Skeletal muscle tissue (tissue), 5 donors: ENCODE results near the gene ZSWIM4. TPM values are rescaled to one million over a fixed set of nuclear protein-coding genes. Genes with fewer than 3 reads are reported as not detected.

ENCODE experiments used
- H3K27ac ChIP-seq: one replicate; pipeline ENCODE4 v1.7.0; 2013; ENCODE audit warnings: mild to moderate bottlenecking, low read depth, low read length, inconsistent platforms
- H3K27me3 ChIP-seq, 3 donors: one replicate each; pipeline ENCODE4 v1.7.0; 2013; ENCODE audit warnings: low read length in 3 of 3; ENCODE audit not compliant: control insufficient read depth in 3 of 3, insufficient read depth in 3 of 3
- H3K36me3 ChIP-seq, 3 donors: one replicate each; pipeline ENCODE4 v1.7.0; 2013; ENCODE audit warnings: low read length in 3 of 3; ENCODE audit not compliant: control insufficient read depth in 3 of 3, insufficient read depth in 3 of 3
- H3K4me1 ChIP-seq, 3 donors: one replicate each; pipeline ENCODE4 v1.7.0; 2013; ENCODE audit warnings: low read length in 3 of 3, mild to moderate bottlenecking in 3 of 3; ENCODE audit not compliant: control insufficient read depth in 3 of 3, insufficient read depth in 3 of 3
- H3K4me3 ChIP-seq, 3 donors: one replicate each; pipeline ENCODE4 v1.7.0; 2013; ENCODE audit warnings: low read length in 3 of 3
- H3K9ac ChIP-seq, 3 donors: one replicate each; pipeline ENCODE4 v1.7.0; 2013; ENCODE audit warnings: low read length in 3 of 3, mild to moderate bottlenecking in 3 of 3, moderate library complexity in 2 of 3, low read depth in 1 of 3
- H3K9me3 ChIP-seq, 3 donors: one replicate each; pipeline ENCODE4 v1.7.0; 2013; ENCODE audit warnings: low read length in 3 of 3; ENCODE audit not compliant: control insufficient read depth in 3 of 3
- small RNA-seq: library from RNA; depleted of rRNA; stranded (forward); fragments of <200 nt; gene quantifications from one replicate; pipeline ENCODE3, GENCODE V24; 2014
- total RNA-seq: library from RNA; depleted of rRNA; stranded (reverse); fragments of >200 nt; gene quantifications from one replicate; pipeline ENCODE4 v1.2.3, GENCODE V29; 2014
- donor health status: Osteomylitis.

ZSWIM4 gene
- total RNA-seq, 1 donor from 2014 or later: 2.6 TPM

DNA sequence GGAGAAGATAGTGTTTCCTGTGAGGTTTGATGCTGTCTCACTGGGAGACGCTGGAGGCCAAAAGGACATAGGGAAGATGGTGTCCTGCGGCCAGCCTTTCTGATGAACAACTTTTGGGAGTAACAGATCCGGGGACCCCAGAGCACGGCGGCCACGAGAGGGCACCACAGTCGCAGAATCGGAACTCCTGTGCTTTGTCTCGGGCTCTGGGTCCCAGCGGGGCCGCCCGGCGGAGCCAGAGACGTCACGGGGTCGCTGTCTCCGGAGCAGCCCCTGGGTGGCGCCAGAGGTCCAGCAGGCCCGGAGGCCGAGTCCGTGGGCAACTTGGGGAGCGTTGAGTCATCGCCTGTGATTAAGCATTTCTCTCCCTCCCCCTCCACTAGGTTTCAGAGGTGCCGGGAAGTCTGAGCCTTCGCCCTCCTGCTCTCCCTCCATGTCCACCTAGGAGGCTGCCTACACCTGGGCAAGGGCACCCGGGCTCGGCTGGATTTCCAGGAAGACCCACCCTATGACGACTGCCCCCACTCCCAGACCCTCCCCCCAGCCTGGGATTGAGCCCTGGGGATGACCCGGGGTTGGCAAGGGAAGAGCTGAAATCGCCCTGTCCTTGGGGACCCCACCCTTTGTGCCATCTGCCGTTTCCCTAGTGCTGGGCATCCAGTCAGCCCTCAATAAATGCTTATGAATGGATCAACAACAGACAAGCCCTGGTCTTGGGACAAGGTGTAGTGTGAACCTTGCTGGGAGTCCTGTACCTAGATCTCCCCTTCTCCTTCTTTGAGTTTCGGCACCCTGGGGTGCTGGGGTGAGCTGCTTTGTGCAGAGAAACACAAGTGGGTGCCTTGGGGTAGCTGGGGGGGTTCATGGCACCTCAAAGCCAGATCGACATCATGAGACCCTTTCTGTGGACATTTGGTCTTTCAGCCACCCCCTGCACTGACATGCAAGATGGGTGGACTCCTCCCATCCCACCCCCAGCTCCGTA lies 85.1 kb downstream of the ZSWIM4 start:
- peak overlapping the region; percentile 86 for H3K27ac ChIP-seq
- H3K36me3 ChIP-seq: no peaks in the 10 kb centered on the region
- peak overlapping the region; percentile 43 to 65 (median 61) for H3K4me3 ChIP-seq
- peaks cover 0 to 4% (median 0%) of the 10 kb centered on the region in 3 donors for H3K27me3 ChIP-seq
- H3K9me3 ChIP-seq: no peaks in the 10 kb centered on the region
- peaks cover 17 to 26% (median 22%) of the 10 kb centered on the region in 3 donors for H3K4me1 ChIP-seq
- H3K9ac ChIP-seq: peak overlapping the region; percentile 59 to 76 (median 60)

DNA sequence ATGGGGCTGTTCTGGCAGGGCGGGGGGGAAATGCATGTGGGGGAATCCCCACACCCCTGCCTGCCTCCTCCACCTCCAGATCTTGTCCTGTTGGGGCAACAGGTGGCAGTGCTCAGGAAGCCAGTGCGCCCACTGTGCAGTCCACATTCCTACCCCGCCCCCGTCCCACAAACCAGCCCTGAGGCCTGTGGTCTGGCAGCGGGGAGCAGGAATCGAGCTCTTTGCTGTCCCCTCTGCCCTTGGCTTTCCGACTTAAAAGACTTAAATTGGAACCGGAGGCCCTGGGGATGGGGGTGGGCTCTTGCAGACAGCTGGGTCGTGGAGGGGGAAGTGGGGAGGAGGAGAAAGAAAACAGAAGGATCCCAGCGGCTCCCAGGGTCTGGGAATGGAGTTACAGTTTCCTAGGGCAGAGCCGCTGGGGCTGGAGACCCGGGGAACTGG lies 86.0 kb downstream of the ZSWIM4 start:
- peak overlapping the region; percentile 86 for H3K27ac ChIP-seq
- peaks cover 17 to 26% (median 22%) of the 10 kb centered on the region in 3 donors for H3K4me1 ChIP-seq
- H3K36me3 ChIP-seq: no peaks in the 10 kb centered on the region
- H3K27me3 ChIP-seq: peaks cover 0 to 4% (median 0%) of the 10 kb centered on the region in 3 donors
- H3K4me3 ChIP-seq: no peak overlapping the region
- H3K9me3 ChIP-seq: no peaks in the 10 kb centered on the region
- peak overlapping the region in 1 of 3 donors; percentile 45 for H3K9ac ChIP-seq

Small RNA genes within 50 kb of the gene (small RNA-seq; reads per million reads assigned to genes)
- gene MIR181C (378 reads per million, percentile 98 among the genes with 10 or more reads in this experiment), gene MIR181D (64.9 reads per million, percentile 96 among the genes with 10 or more reads in this experiment), gene RN7SL619P (not detected)

Other genes with a start within 250 kb of the ZSWIM4 start
- 16.2 TPM for gene MRI1, start 30.9 kb upstream of the ZSWIM4 start, total RNA-seq
- gene C19orf53, start 21.0 kb upstream of the ZSWIM4 start, total RNA-seq: 36.0 TPM
- not detected for gene NANOS3, start 81.7 kb downstream of the ZSWIM4 start, total RNA-seq
- gene BRME1, start 110.7 kb downstream of the ZSWIM4 start, total RNA-seq: 1.6 TPM
- 2.1 TPM for gene CC2D1A, start 110.8 kb downstream of the ZSWIM4 start, total RNA-seq
- not detected for gene PODNL1, start 143.0 kb downstream of the ZSWIM4 start, total RNA-seq
- 6.3 TPM for gene DCAF15, start 157.1 kb downstream of the ZSWIM4 start, total RNA-seq
- 4.7 TPM for gene RFX1, start 210.9 kb downstream of the ZSWIM4 start, total RNA-seq
- gene RLN3, start 232.7 kb downstream of the ZSWIM4 start, total RNA-seq: not detected
- 2.6 TPM for gene IL27RA, start 236.3 kb downstream of the ZSWIM4 start, total RNA-seq